Epithelial cell of prostate (primary cell): Measurements from ENCODE around the gene JAG1.

Experiments used
- DNase-seq: peaks from one replicate; pipeline ENCODE4 v3.0.0-alpha.2; 2011; ENCODE audit warnings: low read depth, low spot score
- H3K27ac ChIP-seq: fragments of 450-650 bp; 2 replicates; pipeline ENCODE4 v1.5.1; 2017; ENCODE audit warnings: mild to moderate bottlenecking

Gene JAG1

GRCh38 chr20:10701607-10702006 is 27.8 kb upstream of the JAG1 start:
- no peak overlapping the region for H3K27ac ChIP-seq
- no peak for DNase-seq

GRCh38 chr20:10699941-10700340 is 26.1 kb upstream of the JAG1 start:
- no peak for DNase-seq

DNA sequence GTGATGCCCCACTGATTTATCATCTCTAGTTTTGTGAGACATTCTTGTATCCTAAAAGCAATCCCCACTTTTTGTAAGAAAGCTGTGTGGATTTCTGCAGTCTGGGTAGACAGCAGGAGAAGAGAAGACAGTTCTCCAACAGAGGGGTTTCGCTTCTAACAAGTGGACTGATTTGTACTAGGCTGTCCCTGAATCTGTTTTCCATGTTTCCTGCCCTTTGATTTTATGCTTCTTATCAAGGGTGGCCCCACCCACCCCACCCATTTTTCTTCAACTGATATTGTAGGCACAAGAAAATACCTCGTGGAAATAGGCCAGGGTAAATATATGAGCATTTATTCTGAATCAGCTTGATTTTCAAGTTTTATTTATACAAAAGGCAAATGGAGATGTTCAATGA is 25.7 kb upstream of the JAG1 start:
- DNase-seq = no peak

More at GRCh38 chr20:10699941-10700340, 26.1 kb upstream of the JAG1 start:
- no peak overlapping the region for H3K27ac ChIP-seq

DNA sequence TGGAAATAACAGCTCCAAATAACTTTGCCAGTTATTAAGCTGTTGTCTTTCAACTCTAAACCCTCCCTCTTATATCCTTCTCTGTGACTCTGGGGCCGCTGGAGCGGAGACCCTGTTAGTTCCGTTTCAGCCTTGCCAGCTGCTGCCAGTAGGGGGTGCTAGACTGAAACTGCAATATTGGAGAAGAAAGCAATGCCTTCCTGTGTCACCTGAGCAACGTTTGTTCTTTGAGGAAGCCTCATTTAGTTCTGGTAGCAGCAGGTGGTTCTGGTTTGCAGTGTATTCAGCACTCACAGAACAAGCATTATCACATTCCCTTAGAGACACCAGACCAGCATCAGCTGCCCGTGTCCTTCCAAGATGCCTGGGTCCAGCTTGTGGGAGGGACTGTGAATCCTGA is 22.9 kb upstream of the JAG1 start:
- DNase-seq = no peak
- no peak overlapping the region for H3K27ac ChIP-seq

More for the DNA sequence above, 25.7 kb upstream of the JAG1 start:
- H3K27ac ChIP-seq = no peak overlapping the region

GRCh38 chr20:10689385-10689784 is 15.6 kb upstream of the JAG1 start:
- no peak overlapping the region for H3K27ac ChIP-seq
- no peak for DNase-seq

DNA sequence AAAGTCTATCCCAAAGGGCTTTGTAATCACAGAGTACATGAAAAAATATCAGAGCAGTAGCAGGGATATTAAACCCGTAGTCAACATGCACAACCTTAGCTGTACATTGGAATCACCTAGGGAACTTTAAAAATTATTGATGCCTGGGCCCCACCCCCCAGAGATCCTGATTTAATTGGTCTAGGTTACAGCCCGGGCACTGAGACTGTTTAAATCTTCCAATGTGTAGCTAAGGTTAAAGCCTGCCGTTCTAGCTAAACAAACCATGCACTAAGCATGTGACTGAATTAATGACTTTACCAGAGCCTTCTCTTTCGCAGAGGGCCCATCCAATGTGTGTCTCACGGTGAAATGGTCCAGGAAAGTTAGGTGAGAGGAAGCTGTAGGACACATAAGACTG is 14.1 kb upstream of the JAG1 start:
- no peak overlapping the region for H3K27ac ChIP-seq
- no peak for DNase-seq

GRCh38 chr20:10686356-10687133 is 12.7 kb upstream of the JAG1 start:
- DNase-seq = no peak
- no peak overlapping the region for H3K27ac ChIP-seq

DNA sequence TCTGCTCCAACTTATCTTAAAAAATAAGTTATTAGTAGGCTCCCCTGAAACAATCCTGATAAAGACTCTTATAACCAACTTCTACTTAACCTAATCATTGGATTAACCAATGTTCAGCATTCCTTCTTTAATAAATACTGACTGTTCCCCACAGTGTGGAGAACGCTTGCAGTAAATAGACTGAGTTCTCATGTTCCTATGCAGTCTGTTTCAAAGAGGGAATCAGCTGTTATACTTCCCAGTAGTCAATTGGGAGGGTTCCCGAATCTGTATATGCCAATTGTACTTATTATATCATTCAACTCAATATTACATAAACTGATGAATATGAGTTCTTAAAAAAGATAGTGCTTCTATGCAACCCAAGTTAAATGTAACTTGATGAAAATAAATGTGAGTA is 9.7 kb upstream of the JAG1 start:
- H3K27ac ChIP-seq = no peak overlapping the region
- DNase-seq = no peak

- DNase-seq = no peak
- no peak overlapping the region for H3K27ac ChIP-seq
These were observed 9.1 kb upstream of the JAG1 start for GRCh38 chr20:10682939-10683338.

- DNase-seq = no peak
- no peak overlapping the region for H3K27ac ChIP-seq
These were observed 7.7 kb upstream of the JAG1 start for GRCh38 chr20:10681494-10681893.

- no peak for DNase-seq
- no peak overlapping the region for H3K27ac ChIP-seq
These were observed 6.8 kb upstream of the JAG1 start for GRCh38 chr20:10680571-10680970.

DNA sequence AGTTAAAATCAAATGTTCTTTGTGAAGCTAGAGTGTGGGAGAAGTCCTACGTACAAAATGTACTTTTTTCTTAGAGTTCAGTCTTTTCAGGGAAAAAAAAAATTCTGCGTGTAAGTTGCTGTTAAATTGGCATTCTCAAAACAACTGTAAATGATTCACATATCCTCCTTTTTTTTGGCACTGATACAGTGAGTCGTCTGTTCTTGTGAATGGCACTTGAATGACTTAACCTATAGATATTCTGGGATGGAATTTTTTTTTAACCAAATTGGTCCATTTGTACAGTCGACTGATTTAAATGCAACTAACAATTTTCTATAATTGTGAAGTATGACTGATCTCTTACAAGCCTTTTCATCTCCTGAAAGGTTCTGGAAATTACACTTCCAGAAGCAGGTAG is 5.5 kb upstream of the JAG1 start:
- no peak for DNase-seq
- peak overlapping the region; percentile 24 for H3K27ac ChIP-seq

DNA sequence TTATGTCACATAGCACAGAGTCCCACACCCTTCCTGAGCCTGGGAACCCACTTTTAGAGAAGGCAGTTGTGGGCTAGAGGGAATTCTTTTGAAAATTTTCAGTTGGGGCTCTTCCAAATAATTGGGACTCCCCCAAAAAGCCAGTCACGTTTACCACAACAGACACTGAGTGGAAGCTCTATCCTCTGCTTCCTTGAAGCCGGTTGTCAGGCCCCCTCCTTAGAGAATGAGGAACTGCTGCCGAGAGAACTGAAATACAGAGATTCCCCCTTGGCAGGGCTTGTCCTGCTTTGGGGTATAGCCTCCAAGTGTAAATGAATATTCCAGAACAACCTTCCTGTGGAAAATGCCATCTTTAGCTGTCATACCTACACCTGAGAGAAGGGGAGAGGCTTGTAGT is 2.7 kb upstream of the JAG1 start:
- H3K27ac ChIP-seq = no peak overlapping the region
- DNase-seq = no peak

DNA sequence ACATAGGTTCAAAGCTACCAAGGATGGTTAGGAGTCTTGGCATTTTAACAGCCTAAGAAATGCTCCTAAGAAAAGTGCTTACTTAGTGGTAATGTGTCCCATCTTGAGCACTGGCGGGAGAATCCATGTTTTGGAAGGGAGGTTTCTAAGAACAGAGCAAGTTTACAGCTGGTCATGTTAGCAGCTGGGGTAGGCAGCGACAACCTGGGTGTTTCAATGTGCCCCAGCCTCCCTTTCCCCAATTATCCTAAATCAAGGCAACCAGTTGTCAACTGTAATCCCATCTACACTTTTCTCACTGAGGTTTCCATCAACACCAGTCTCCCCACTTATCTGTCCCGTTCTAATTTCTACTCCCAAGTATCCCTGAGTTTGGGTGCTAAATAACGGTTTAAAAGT is 1.6 kb upstream of the JAG1 start:
- DNase-seq = no peak

GRCh38 chr20:10674684-10675449 is 1.1 kb upstream of the JAG1 start:
- no peak for DNase-seq
- H3K27ac ChIP-seq = peak overlapping the region; percentile 99

More for the DNA sequence above, 1.6 kb upstream of the JAG1 start:
- H3K27ac ChIP-seq = peak overlapping the region; percentile 99

DNA sequence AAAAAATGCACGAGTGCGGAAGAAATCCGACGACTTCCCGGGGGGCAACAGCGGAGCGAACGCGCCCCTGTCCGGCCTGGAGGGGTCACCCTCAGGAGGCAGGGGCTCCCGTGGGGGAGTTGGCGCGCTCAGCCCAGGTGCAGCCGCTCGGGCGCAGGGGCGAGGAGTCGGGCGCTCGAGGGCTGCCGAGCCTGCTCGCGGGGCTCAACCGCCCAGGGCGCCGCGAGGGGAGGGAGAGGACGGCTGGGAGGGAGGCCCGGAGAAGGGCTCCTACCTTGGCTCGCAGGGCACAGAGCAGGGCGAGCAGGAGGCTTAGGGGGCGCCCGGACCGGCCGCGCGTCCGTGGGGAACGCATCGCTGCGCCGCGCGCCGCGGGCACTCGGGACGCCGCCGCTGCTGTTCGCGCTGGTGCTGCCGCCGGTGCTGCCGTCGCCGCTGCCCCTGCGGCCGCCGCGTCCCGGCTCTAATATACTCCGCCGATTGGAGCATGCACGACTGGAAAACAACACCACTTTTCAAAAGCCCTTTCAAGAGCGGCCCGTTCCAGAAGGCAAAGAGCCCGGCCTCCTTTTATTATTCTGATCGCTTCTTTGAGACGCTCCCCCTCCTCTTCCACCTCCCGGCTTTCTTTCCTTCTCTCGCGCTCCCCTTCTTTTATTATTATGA is 490 bp downstream of the JAG1 start:
- no peak for DNase-seq
- peak overlapping the region; percentile 99 for H3K27ac ChIP-seq

DNA sequence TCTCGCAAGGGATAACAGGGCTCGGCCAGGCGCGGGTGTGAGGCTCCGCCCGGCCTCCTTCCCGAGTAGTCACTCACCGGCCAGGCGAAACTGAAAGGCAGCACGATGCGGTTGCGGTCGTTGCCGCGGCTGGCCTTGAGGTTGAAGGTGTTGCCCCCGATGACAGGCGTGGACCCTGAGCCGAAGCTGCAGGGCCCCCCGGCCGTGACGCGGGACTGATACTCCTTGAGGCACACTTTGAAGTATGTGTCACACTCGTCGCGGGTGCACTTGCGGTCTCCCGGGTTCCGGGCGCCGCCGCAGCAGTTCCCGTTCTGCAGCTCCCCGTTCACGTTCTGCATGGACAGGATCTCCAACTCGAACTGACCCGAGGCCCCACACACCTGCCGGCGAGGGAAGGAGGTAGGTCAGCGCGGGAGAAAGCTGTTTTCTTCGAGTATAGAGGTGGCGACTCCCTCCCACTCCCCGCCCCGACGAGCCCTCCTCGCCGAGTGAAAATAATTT is 1.1 kb downstream of the JAG1 start:
- H3K27ac ChIP-seq = peak overlapping the region; percentile 99
- DNase-seq = no peak

DNA sequence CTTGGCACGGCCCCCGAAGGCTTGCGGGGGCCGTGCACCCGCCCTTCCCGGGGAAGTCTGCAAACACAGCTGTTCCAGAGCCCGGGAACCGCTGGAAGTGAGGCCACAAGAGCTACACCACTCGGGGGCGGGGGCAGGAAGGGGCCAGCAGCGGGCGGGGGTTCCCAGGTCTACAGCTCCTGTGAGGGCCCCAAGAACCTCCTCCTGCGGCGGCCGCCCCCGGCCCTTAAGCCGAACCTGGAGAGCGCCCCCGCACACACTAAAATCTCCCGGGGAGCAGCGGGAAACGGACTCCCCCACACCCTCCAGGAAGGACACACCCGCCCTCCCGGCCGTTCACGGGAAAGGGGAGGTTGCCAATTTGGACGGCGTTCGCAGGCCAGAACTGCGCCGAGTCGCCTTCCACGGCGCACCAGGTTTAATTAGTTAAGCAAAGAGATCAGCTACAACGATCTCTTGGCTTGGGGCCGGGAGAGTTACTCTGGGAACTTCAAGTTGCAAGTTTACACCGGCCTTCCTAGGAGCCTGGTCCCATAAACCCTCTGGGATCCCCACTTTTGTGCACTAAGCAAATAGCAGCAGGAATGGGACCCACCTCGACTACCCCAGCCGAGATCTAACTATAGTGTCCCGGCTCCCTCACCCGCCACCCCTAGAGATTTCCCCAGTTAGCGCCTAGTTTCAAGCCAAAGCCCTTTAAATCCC is 1.7 kb downstream of the JAG1 start:
- H3K27ac ChIP-seq = peak overlapping the region; percentile 99
- no peak for DNase-seq

DNA sequence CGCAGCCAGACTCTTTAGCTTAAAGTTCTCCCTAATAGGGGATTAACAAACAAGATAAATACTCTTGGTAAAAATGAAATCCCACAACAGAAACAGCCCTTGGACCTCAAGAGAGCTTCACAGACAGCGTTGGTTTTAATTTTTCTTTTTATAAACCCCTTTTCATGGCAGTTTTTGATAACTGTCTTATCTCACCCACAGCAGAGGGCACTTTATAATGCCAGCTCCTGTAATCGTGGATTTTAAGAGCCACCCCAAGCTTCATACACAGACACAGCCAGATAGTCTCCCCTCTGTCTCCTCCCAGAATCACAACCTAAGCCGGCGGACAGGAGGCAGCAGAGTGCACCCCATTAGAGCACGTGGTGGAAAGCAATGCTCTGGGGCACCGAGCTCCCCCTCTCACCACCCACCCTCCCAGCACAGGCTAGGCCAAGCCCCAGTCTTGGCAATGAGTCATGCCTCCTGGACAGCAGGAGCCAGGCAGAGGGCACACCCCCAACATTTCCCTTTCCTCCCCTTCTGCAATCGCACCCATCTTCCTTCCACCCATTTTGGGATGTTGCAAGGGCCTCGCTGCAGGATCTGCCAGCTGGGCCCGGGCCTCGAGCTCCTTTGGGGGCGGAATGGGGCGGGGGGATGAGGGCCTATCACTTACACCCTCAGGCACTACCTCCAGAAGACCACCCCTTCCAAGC is 2.4 kb downstream of the JAG1 start:
- peak overlapping the region; percentile 99 for H3K27ac ChIP-seq
- DNase-seq = peak; percentile 88
